Stimulated activated CD4-positive, alpha-beta T cell treated with anti-CD3 and anti-CD28 coated beads, Interleukin-4, amount 100 ng/mL, for 48 hours (primary cell): Measurements from ENCODE around the gene DZIP3.

Source experiments
- DNase-seq, 2 donors: peaks; one replicate each; pipeline ENCODE4 v3.0.0-alpha.2; 2020; ENCODE audit warnings: low read depth in 2 of 2

DZIP3 gene

GRCh38 chr3:108589081-108589997 lies at the start of gene DZIP3, which contains the start of gene CIP2A:
DZIP3 (plus strand) TSS chr3:108589722; CDS start chr3:108605407, 15,685 bp downstream.
CIP2A (minus strand) TSS chr3:108589438; CDS start chr3:108589375, 63 bp downstream.
- DNase-seq, result peak; percentile 75 to 82

GRCh38 chr3:108546247-108546646 lies 43.3 kb upstream of the DZIP3 start:
- no peak for DNase-seq

- DNase-seq, result no peak
Observed at GRCh38 chr3:108546692-108547091, 42.8 kb upstream of the DZIP3 start.

- no peak for DNase-seq
Observed at GRCh38 chr3:108548304-108548703, 41.2 kb upstream of the DZIP3 start.

GRCh38 chr3:108548886-108549285 lies 40.6 kb upstream of the DZIP3 start:
- DNase-seq, result no peak

GRCh38 chr3:108552267-108553159 lies 37.0 kb upstream of the DZIP3 start:
- DNase-seq, result no peak

GRCh38 chr3:108554229-108554628 lies 35.3 kb upstream of the DZIP3 start:
- no peak for DNase-seq

GRCh38 chr3:108554913-108555571 lies 34.5 kb upstream of the DZIP3 start:
- DNase-seq, result no peak

- DNase-seq, result no peak
Observed at GRCh38 chr3:108555966-108556581, 33.4 kb upstream of the DZIP3 start.

- DNase-seq, result no peak
Observed at GRCh38 chr3:108562565-108562964, 27.0 kb upstream of the DZIP3 start.

- DNase-seq, result no peak
Observed at GRCh38 chr3:108564564-108564963, 25.0 kb upstream of the DZIP3 start.

- DNase-seq, result no peak
Observed at GRCh38 chr3:108565506-108565905, 24.0 kb upstream of the DZIP3 start.

- DNase-seq, result no peak
Observed at GRCh38 chr3:108566599-108566998, 22.9 kb upstream of the DZIP3 start.

- no peak for DNase-seq
Observed at GRCh38 chr3:108569336-108569735, 20.2 kb upstream of the DZIP3 start.

GRCh38 chr3:108578064-108578463 lies 11.5 kb upstream of the DZIP3 start:
- no peak for DNase-seq

- DNase-seq, result no peak
Observed at GRCh38 chr3:108588601-108589000, 921 bp upstream of the DZIP3 start.

- no peak for DNase-seq
Observed at GRCh38 chr3:108589998-108590323, 439 bp downstream of the DZIP3 start.

GRCh38 chr3:108590460-108590859 lies 938 bp downstream of the DZIP3 start:
- no peak for DNase-seq

GRCh38 chr3:108595321-108595720 lies 5.8 kb downstream of the DZIP3 start:
- DNase-seq, result no peak

GRCh38 chr3:108598375-108598774 lies 8.9 kb downstream of the DZIP3 start:
- no peak for DNase-seq

GRCh38 chr3:108599677-108600409 lies 10.3 kb downstream of the DZIP3 start:
- DNase-seq, result no peak
